GM12891 (cell line): Measurements from ENCODE around the gene APOBEC4.

Experiments used
- PAX5 ChIP-seq: IDR thresholded peaks from 2 replicates; pipeline ENCODE4 v1.6.1; 2011; ENCODE audit warnings: low read length, moderate library complexity, mild to moderate bottlenecking; ENCODE audit not compliant: insufficient read depth, severe bottlenecking
- POLR2A ChIP-seq: IDR thresholded peaks from 2 replicates; pipeline ENCODE4 v1.6.1; 2011; ENCODE audit warnings: low read depth, low read length, control low read depth
- POLR2AphosphoS5 ChIP-seq: IDR thresholded peaks from 2 replicates; pipeline ENCODE4 v1.6.1; 2011; ENCODE audit warnings: low read depth, low read length, control low read depth
- POU2F2 ChIP-seq: IDR thresholded peaks from 2 replicates; pipeline ENCODE4 v1.6.1; 2011; ENCODE audit warnings: low read depth, mild to moderate bottlenecking, control low read depth, low read length, moderate library complexity
- TAF1 ChIP-seq: IDR thresholded peaks from 2 replicates; pipeline ENCODE4 v1.6.1; 2011; ENCODE audit warnings: low read depth, low read length, control low read depth

GRCh38 chr1:183640193-183640592 lies 12.9 kb downstream of the APOBEC4 start:
- TF ChIP-seq POLR2A: no peak
- TF ChIP-seq POLR2AphosphoS5: no peak
- TF ChIP-seq POU2F2: no peak
- no peak for TF ChIP-seq TAF1
- TF ChIP-seq PAX5: no peak
